Measurements from ENCODE around the gene MEGF11.

MEGF11 gene

GRCh38 chr15:66030650-66031049, 222.9 kb downstream of the MEGF11 start:
- ATAC-seq: no peak
- no peak for TF ChIP-seq ESRRG (CRISPR knock-in tag; IDR thresholded peaks at IDR 0.05)
- no peak for TF ChIP-seq TCF4 (CRISPR knock-in tag; IDR thresholded peaks at IDR 0.05; ENCODE audit: borderline replicate concordance)
- no peak for TF ChIP-seq TOX (CRISPR knock-in tag; IDR thresholded peaks at IDR 0.05; ENCODE audit: borderline replicate concordance)
- TF ChIP-seq, protein P1, sequence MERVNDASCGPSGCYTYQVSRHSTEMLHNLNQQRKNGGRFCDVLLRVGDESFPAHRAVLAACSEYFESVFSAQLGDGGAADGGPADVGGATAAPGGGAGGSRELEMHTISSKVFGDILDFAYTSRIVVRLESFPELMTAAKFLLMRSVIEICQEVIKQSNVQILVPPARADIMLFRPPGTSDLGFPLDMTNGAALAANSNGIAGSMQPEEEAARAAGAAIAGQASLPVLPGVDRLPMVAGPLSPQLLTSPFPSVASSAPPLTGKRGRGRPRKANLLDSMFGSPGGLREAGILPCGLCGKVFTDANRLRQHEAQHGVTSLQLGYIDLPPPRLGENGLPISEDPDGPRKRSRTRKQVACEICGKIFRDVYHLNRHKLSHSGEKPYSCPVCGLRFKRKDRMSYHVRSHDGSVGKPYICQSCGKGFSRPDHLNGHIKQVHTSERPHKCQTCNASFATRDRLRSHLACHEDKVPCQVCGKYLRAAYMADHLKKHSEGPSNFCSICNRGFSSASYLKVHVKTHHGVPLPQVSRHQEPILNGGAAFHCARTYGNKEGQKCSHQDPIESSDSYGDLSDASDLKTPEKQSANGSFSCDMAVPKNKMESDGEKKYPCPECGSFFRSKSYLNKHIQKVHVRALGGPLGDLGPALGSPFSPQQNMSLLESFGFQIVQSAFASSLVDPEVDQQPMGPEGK (CRISPR knock-in tag; IDR thresholded peaks at IDR 0.05; ENCODE audit: borderline replicate concordance): no peak
- TF ChIP-seq BACH2 (CRISPR knock-in tag; IDR thresholded peaks at IDR 0.05; ENCODE audit: borderline replicate concordance): no peak
- TF ChIP-seq CSRNP3 (CRISPR knock-in tag; IDR thresholded peaks at IDR 0.05): no peak
- no peak for TF ChIP-seq ISL1 (CRISPR knock-in tag; IDR thresholded peaks at IDR 0.05)
- no peak for TF ChIP-seq GLIS3 (CRISPR knock-in tag; IDR thresholded peaks at IDR 0.05)
- TF ChIP-seq ARNTL (CRISPR knock-in tag; IDR thresholded peaks at IDR 0.05; ENCODE audit: borderline replicate concordance, low read depth): no peak
- TF ChIP-seq, protein P2, sequence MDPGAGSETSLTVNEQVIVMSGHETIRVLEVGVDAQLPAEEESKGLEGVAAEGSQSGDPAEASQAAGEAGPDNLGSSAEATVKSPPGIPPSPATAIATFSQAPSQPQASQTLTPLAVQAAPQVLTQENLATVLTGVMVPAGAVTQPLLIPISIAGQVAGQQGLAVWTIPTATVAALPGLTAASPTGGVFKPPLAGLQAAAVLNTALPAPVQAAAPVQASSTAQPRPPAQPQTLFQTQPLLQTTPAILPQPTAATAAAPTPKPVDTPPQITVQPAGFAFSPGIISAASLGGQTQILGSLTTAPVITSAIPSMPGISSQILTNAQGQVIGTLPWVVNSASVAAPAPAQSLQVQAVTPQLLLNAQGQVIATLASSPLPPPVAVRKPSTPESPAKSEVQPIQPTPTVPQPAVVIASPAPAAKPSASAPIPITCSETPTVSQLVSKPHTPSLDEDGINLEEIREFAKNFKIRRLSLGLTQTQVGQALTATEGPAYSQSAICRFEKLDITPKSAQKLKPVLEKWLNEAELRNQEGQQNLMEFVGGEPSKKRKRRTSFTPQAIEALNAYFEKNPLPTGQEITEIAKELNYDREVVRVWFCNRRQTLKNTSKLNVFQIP (CRISPR knock-in tag; IDR thresholded peaks at IDR 0.05; ENCODE audit: borderline replicate concordance, low read depth): no peak
- TF ChIP-seq ZC3H10 (CRISPR knock-in tag; IDR thresholded peaks at IDR 0.05): no peak

- ATAC-seq: no peak
- TF ChIP-seq ZNF70 (CRISPR knock-in tag; IDR thresholded peaks at IDR 0.05): no peak
- TF ChIP-seq ZFP30 (CRISPR knock-in tag; IDR thresholded peaks at IDR 0.05): no peak
- no peak for TF ChIP-seq CSRNP3 (CRISPR knock-in tag; IDR thresholded peaks at IDR 0.05)
- no peak for TF ChIP-seq ESRRG (CRISPR knock-in tag; IDR thresholded peaks at IDR 0.05)
- no peak for TF ChIP-seq TCF4 (CRISPR knock-in tag; IDR thresholded peaks at IDR 0.05; ENCODE audit: borderline replicate concordance)
- TF ChIP-seq PPARA (CRISPR knock-in tag; IDR thresholded peaks at IDR 0.05; ENCODE audit: borderline replicate concordance): no peak
- no peak for TF ChIP-seq CSDC2 (CRISPR knock-in tag; IDR thresholded peaks at IDR 0.05)
- no peak for TF ChIP-seq ZC3H10 (CRISPR knock-in tag; IDR thresholded peaks at IDR 0.05)
- TF ChIP-seq RARB (CRISPR knock-in tag; IDR thresholded peaks at IDR 0.05): no peak
- no peak for TF ChIP-seq GLIS3 (CRISPR knock-in tag; IDR thresholded peaks at IDR 0.05)
- no peak for TF ChIP-seq SNAI2 (CRISPR knock-in tag; IDR thresholded peaks at IDR 0.05)
- TF ChIP-seq, protein P2 (CRISPR knock-in tag; IDR thresholded peaks at IDR 0.05; ENCODE audit: borderline replicate concordance, low read depth): no peak
- TF ChIP-seq OSR1 (CRISPR knock-in tag; IDR thresholded peaks at IDR 0.05): no peak
Observed at GRCh38 chr15:66029650-66030049, 223.9 kb downstream of the MEGF11 start.

DNA sequence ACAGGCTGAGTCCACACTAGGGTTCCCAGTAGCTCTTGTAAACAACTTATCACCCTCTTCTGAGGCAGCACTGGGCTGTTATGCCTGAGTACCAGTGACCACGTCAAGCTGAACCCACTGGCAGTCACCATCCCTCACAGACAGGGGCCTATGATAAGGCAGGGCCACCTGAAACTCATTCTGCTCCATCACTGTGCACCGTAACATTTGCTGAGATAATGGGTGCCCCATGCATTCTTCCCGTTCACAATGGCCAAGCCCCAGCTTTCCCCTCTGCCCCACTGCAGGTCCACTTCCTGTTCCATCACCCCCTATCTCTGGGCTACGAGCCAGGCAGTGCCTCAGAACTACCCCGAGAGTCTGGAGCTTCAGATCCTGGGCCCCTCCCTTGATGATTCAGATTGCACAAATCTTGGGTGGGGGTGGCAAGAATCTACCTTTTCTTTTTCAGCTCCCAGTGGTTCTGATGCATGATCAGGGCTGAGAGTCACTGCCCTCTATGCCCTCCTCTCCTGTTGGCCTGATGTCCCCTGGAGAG, 226.2 kb downstream of the MEGF11 start:
- TF ChIP-seq, protein P1 (CRISPR knock-in tag; IDR thresholded peaks at IDR 0.05; ENCODE audit: borderline replicate concordance): peak; percentile 17; the same call in 1 of the 2 replicates
- TF ChIP-seq OSR1 (CRISPR knock-in tag; IDR thresholded peaks at IDR 0.05): no peak
- no peak; the same call in 2 of the 3 replicates for ATAC-seq
